K562 (cell line): ENCODE results near the gene PTPRB. TPM values are rescaled to one million over a fixed set of nuclear protein-coding genes. Genes with fewer than 3 reads are reported as not detected.

Experiments
- CBX3 ChIP-seq, 2 experiments: IDR thresholded peaks; 1 replicate in 1 of 2; 2 replicates in 1 of 2; pipeline ENCODE4 v1.6.1; 2012; ENCODE audit warnings: inconsistent platforms in 2 of 2, low read length in 2 of 2, borderline replicate concordance in 1 of 2, control low read depth in 1 of 2
- CCNT2 ChIP-seq: IDR thresholded peaks from 2 replicates; pipeline ENCODE4 v1.6.1; 2011; ENCODE audit warnings: borderline replicate concordance, low read depth, mild to moderate bottlenecking, moderate library complexity, mixed read lengths, low read length; ENCODE audit not compliant: insufficient read length; ENCODE audit errors: extremely low read depth
- HMG20B ChIP-seq: fragments of 250-450 bp; sonication (Bioruptor Pico); IDR thresholded peaks from 2 replicates; pipeline ENCODE4 v1.5.0; 2021; ENCODE audit warnings: mild to moderate bottlenecking
- POLR2AphosphoS5 ChIP-seq: IDR thresholded peaks from 2 replicates; pipeline ENCODE4 v1.6.1; 2011; ENCODE audit warnings: mild to moderate bottlenecking, low read depth, low read length, moderate library complexity; ENCODE audit not compliant: control insufficient read depth, insufficient read depth
- ZNF41 ChIP-seq: fragments of 250-450 bp; sonication (Bioruptor Pico); conservative IDR thresholded peaks from 2 replicates; pipeline ENCODE4 v1.4.0; 2020; ENCODE audit warnings: mild to moderate bottlenecking
- polyA plus RNA-seq, 8 experiments: library from polyadenylated mRNA; depleted of rRNA in 4 of 8; stranded (reverse) in 5 of 8; unstranded in 3 of 8; fragments of >200 nt; fragmentation: Nextera tagmentation in 2 of 8; fragmentation: Illumina TruSeq in 1 of 8; extraction: Ambion mirVana in 2 of 8; extraction: Trizol in 1 of 8; gene quantifications; 2 replicates each; pipeline versions ENCODE4 v1.2.1 to v1.2.3, GENCODE V29; 2011 to 2014; ENCODE audit warnings: inconsistent platforms in 1 of 8, missing spikeins in 1 of 8
- total RNA-seq, 7 experiments: library from RNA; depleted of rRNA in 6 of 7; stranded (reverse); fragments of >200 nt in 6 of 7; fragmentation: Illumina TruSeq in 2 of 7; extraction: Trizol in 2 of 7; gene quantifications; 2 replicates each; pipeline versions ENCODE4 v1.2.1 to v1.2.3, GENCODE V29; 2011 to 2021; ENCODE audit warnings: low replicate concordance in 1 of 7
- TF ChIP-seq, protein P1 (sequence below): fragments of 250-450 bp; sonication (Bioruptor Pico); IDR thresholded peaks from 2 replicates; pipeline ENCODE4 v1.5.0; 2021; ENCODE audit warnings: mild to moderate bottlenecking, borderline replicate concordance
- TF ChIP-seq, protein P2 (sequence below): fragments of 150-350 bp; IDR thresholded peaks from 2 replicates; pipeline ENCODE4 v1.6.1; 2014; ENCODE audit warnings: low read depth, mild to moderate bottlenecking, low read length, borderline replicate concordance
- TF ChIP-seq, protein P3 (sequence below): fragments of 450-650 bp; formaldehyde crosslinking; IDR thresholded peaks from 2 replicates; pipeline ENCODE4 v1.4.0; 2022; ENCODE audit warnings: mild to moderate bottlenecking, moderate library complexity
- TF ChIP-seq, protein P4 (sequence below): sonication (generic); formaldehyde crosslinking; IDR thresholded peaks from 2 replicates; pipeline ENCODE4 v1.8.1; 2023; ENCODE audit warnings: mild to moderate bottlenecking, missing genetic modification reagents, moderate library complexity
- TF ChIP-seq, protein P5 (sequence below), 2 experiments: fragments of 200-800 bp in 1 of 2; sonication (Bioruptor generic) in 1 of 2; sonication (generic) in 1 of 2; formaldehyde crosslinking in 1 of 2; IDR thresholded peaks in 1 of 2; conservative IDR thresholded peaks in 1 of 2; 2 replicates each; pipeline versions ENCODE4 v1.5.0 to v1.6.1; 2016 to 2020; ENCODE audit warnings: missing compliant biosample characterization in 1 of 2, missing genetic modification characterization in 1 of 2, missing genetic modification reagents in 1 of 2
- TF ChIP-seq, protein P6 (sequence below): sonication (generic); formaldehyde crosslinking; IDR thresholded peaks from 2 replicates; pipeline ENCODE4 v1.8.1; 2023; ENCODE audit warnings: mild to moderate bottlenecking, missing genetic modification reagents

PTPRB gene
- total and polyA plus RNA-seq, 9 of the 15 experiments (the other 6 are each of a cell fraction or from before 2014, with no cell fraction given) = 0.46 to 5.9 (median 3.1) TPM

DNA sequence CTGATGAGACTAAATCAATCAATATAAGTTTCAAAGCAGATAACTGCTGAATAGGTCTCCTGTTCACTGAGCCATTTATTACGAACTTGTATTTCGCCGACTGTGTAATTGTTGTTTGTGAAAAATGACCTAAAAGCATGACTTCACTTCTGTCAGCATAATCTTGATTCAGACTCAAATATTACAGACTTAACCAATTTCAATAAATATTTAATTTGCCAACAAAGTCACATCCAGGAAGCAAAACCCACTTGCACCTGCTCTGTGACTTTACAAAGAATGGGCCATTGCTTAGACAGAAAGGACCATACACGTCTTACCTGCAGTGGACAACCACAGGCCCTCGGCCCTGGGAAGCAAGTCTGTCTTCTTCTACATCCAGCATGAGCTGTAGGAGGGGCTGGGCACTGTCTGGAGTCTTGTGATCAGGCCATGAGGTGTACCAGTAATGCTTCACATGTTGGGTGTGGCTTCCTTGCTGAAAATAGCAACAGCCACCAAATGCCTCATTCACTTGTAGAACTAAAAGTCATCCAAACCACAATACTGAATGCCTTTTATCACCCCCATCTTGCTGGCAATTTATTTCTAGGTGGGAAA, 23.5 kb upstream of the PTPRB start (continued):
- TF ChIP-seq, protein P1, sequence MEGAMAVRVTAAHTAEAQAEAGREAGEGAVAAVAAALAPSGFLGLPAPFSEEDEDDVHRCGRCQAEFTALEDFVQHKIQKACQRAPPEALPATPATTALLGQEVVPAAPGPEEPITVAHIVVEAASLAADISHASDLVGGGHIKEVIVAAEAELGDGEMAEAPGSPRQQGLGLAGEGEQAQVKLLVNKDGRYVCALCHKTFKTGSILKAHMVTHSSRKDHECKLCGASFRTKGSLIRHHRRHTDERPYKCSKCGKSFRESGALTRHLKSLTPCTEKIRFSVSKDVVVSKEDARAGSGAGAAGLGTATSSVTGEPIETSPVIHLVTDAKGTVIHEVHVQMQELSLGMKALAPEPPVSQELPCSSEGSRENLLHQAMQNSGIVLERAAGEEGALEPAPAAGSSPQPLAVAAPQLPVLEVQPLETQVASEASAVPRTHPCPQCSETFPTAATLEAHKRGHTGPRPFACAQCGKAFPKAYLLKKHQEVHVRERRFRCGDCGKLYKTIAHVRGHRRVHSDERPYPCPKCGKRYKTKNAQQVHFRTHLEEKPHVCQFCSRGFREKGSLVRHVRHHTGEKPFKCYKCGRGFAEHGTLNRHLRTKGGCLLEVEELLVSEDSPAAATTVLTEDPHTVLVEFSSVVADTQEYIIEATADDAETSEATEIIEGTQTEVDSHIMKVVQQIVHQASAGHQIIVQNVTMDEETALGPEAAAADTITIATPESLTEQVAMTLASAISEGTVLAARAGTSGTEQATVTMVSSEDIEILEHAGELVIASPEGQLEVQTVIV (CRISPR knock-in tag) = no peak
- TF ChIP-seq, protein P2, sequence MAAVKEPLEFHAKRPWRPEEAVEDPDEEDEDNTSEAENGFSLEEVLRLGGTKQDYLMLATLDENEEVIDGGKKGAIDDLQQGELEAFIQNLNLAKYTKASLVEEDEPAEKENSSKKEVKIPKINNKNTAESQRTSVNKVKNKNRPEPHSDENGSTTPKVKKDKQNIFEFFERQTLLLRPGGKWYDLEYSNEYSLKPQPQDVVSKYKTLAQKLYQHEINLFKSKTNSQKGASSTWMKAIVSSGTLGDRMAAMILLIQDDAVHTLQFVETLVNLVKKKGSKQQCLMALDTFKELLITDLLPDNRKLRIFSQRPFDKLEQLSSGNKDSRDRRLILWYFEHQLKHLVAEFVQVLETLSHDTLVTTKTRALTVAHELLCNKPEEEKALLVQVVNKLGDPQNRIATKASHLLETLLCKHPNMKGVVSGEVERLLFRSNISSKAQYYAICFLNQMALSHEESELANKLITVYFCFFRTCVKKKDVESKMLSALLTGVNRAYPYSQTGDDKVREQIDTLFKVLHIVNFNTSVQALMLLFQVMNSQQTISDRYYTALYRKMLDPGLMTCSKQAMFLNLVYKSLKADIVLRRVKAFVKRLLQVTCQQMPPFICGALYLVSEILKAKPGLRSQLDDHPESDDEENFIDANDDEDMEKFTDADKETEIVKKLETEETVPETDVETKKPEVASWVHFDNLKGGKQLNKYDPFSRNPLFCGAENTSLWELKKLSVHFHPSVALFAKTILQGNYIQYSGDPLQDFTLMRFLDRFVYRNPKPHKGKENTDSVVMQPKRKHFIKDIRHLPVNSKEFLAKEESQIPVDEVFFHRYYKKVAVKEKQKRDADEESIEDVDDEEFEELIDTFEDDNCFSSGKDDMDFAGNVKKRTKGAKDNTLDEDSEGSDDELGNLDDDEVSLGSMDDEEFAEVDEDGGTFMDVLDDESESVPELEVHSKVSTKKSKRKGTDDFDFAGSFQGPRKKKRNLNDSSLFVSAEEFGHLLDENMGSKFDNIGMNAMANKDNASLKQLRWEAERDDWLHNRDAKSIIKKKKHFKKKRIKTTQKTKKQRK = no peak
- TF ChIP-seq CCNT2 (peak; percentile 53), POLR2AphosphoS5 (peak; percentile 67), ZNF41 (CRISPR knock-in tag) (0 out of 2 replicates have a peak, but pooled peaks have one; percentile 36), CBX3 (IDR thresholded peaks at IDR 0.05; ENCODE audit: borderline replicate concordance in 1 of 2, low read length in 2 of 2) (peak in 1 of 2 experiments; percentile 55; a peak in 1 of 3 replicates), HMG20B (CRISPR knock-in tag) (no peak)
- TF ChIP-seq, protein P3, sequence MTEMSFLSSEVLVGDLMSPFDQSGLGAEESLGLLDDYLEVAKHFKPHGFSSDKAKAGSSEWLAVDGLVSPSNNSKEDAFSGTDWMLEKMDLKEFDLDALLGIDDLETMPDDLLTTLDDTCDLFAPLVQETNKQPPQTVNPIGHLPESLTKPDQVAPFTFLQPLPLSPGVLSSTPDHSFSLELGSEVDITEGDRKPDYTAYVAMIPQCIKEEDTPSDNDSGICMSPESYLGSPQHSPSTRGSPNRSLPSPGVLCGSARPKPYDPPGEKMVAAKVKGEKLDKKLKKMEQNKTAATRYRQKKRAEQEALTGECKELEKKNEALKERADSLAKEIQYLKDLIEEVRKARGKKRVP (CRISPR knock-in tag) = peak; percentile 54; the same call in 1 of the 2 replicates
- TF ChIP-seq, protein P4, sequence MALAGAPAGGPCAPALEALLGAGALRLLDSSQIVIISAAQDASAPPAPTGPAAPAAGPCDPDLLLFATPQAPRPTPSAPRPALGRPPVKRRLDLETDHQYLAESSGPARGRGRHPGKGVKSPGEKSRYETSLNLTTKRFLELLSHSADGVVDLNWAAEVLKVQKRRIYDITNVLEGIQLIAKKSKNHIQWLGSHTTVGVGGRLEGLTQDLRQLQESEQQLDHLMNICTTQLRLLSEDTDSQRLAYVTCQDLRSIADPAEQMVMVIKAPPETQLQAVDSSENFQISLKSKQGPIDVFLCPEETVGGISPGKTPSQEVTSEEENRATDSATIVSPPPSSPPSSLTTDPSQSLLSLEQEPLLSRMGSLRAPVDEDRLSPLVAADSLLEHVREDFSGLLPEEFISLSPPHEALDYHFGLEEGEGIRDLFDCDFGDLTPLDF (CRISPR knock-in tag) = no peak
- TF ChIP-seq, protein P5, sequence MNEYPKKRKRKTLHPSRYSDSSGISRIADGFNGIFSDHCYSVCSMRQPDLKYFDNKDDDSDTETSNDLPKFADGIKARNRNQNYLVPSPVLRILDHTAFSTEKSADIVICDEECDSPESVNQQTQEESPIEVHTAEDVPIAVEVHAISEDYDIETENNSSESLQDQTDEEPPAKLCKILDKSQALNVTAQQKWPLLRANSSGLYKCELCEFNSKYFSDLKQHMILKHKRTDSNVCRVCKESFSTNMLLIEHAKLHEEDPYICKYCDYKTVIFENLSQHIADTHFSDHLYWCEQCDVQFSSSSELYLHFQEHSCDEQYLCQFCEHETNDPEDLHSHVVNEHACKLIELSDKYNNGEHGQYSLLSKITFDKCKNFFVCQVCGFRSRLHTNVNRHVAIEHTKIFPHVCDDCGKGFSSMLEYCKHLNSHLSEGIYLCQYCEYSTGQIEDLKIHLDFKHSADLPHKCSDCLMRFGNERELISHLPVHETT (CRISPR knock-in tag; conservative IDR thresholded peaks at IDR 0.05 in 1 of 2, IDR thresholded peaks at IDR 0.05 in 1 of 2) = peak in 1 of 2 experiments; percentile 13; a peak in 1 of 4 replicates
- TF ChIP-seq, protein P6, sequence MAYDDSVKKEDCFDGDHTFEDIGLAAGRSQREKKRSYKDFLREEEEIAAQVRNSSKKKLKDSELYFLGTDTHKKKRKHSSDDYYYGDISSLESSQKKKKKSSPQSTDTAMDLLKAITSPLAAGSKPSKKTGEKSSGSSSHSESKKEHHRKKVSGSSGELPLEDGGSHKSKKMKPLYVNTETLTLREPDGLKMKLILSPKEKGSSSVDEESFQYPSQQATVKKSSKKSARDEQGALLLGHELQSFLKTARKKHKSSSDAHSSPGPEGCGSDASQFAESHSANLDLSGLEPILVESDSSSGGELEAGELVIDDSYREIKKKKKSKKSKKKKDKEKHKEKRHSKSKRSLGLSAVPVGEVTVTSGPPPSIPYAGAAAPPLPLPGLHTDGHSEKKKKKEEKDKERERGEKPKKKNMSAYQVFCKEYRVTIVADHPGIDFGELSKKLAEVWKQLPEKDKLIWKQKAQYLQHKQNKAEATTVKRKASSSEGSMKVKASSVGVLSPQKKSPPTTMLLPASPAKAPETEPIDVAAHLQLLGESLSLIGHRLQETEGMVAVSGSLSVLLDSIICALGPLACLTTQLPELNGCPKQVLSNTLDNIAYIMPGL = no peak
